Measurements from ENCODE around the gene ATP5F1B. TPM values are rescaled to one million over a fixed set of nuclear protein-coding genes. Genes with fewer than 3 reads are reported as not detected.

ATP5F1B gene
- polyA plus RNA-seq, 1 donor from 2014 or later, result 559 TPM

GRCh38 chr12:56616244-56616643 is 29.5 kb downstream of the ATP5F1B start:
- Histone ChIP-seq H3K9me3 (ENCODE audit: low read length) (no peaks in the 10 kb centered on the region), H3K36me3 (ENCODE audit: insufficient read depth, low read length) (peaks cover 16% of the 10 kb centered on the region), H3K9me2 (ENCODE audit: insufficient read depth, low read length) (no peaks in the 10 kb centered on the region), H3K9ac (ENCODE audit: low read length) (no peak overlapping the region), H3K4me2 (ENCODE audit: low read length) (no peak overlapping the region), H3K27ac (ENCODE audit: low read length) (no peak overlapping the region), H4K20me1 (ENCODE audit: insufficient read depth) (no peaks in the 10 kb centered on the region), H3K27me3 (ENCODE audit: insufficient read depth, low read depth, low read length) (no peaks in the 10 kb centered on the region), H3K4me3 (ENCODE audit: low read length) (no peak overlapping the region), H2AFZ (ENCODE audit: low read depth, low read length) (no peak overlapping the region), H3F3A (ENCODE audit: insufficient read depth, low read length, poor library complexity, severe bottlenecking) (no peaks in the 10 kb centered on the region), H3K79me2 (replicated peaks; ENCODE audit: insufficient read depth, low read length) (peaks cover 38% of the 10 kb centered on the region)
- TF ChIP-seq EP300 (conservative IDR thresholded peaks at IDR 0.05; ENCODE audit: poor library complexity, severe bottlenecking) (no peak), TAF1 (IDR thresholded peaks at IDR 0.05; ENCODE audit: low read depth) (no peak), RAD21 (conservative IDR thresholded peaks at IDR 0.05) (no peak), EZH2 (IDR thresholded peaks at IDR 0.05; ENCODE audit: borderline replicate concordance, insufficient read depth, low read length, poor library complexity, severe bottlenecking) (no peak), MXI1 (conservative IDR thresholded peaks at IDR 0.05; ENCODE audit: poor library complexity, severe bottlenecking) (no peak), SMC3 (conservative IDR thresholded peaks at IDR 0.05; ENCODE audit: poor library complexity) (no peak), POLR2AphosphoS5 (IDR thresholded peaks at IDR 0.05) (no peak), REST (IDR thresholded peaks at IDR 0.05; ENCODE audit: borderline replicate concordance) (no peak), CTCF (IDR thresholded peaks at IDR 0.05; ENCODE audit: poor library complexity, severe bottlenecking) (no peak)

- H3K27me3 ChIP-seq (ENCODE audit: insufficient read depth, low read depth, low read length), result no peaks in the 10 kb centered on the region
- H3K79me2 ChIP-seq (replicated peaks; ENCODE audit: insufficient read depth, low read length), result peaks cover 28% of the 10 kb centered on the region
- no peaks in the 10 kb centered on the region for H3K9me3 ChIP-seq (ENCODE audit: low read length)
- no peaks in the 10 kb centered on the region for H3F3A ChIP-seq (ENCODE audit: insufficient read depth, low read length, poor library complexity, severe bottlenecking)
- no peaks in the 10 kb centered on the region for H3K9me2 ChIP-seq (ENCODE audit: insufficient read depth, low read length)
- peaks cover 24% of the 10 kb centered on the region for H3K36me3 ChIP-seq (ENCODE audit: insufficient read depth, low read length)
- H3K4me2 ChIP-seq (ENCODE audit: low read length), result no peak overlapping the region
- H3K27ac ChIP-seq (ENCODE audit: low read length), result no peak overlapping the region
- TF ChIP-seq EZH2 (IDR thresholded peaks at IDR 0.05; ENCODE audit: borderline replicate concordance, insufficient read depth, low read length, poor library complexity, severe bottlenecking), result no peak
- TF ChIP-seq CTCF (IDR thresholded peaks at IDR 0.05; ENCODE audit: poor library complexity, severe bottlenecking), result no peak
- TF ChIP-seq TAF1 (IDR thresholded peaks at IDR 0.05; ENCODE audit: low read depth), result no peak
- TF ChIP-seq REST (IDR thresholded peaks at IDR 0.05; ENCODE audit: borderline replicate concordance), result no peak
- TF ChIP-seq POLR2AphosphoS5 (IDR thresholded peaks at IDR 0.05), result no peak
- no peak for TF ChIP-seq MXI1 (conservative IDR thresholded peaks at IDR 0.05; ENCODE audit: poor library complexity, severe bottlenecking)
- TF ChIP-seq SMC3 (conservative IDR thresholded peaks at IDR 0.05; ENCODE audit: poor library complexity), result no peak
- TF ChIP-seq EP300 (conservative IDR thresholded peaks at IDR 0.05; ENCODE audit: poor library complexity, severe bottlenecking), result no peak
- no peak for TF ChIP-seq RAD21 (conservative IDR thresholded peaks at IDR 0.05)
- H4K20me1 ChIP-seq (ENCODE audit: insufficient read depth), result no peaks in the 10 kb centered on the region
- H3K4me3 ChIP-seq (ENCODE audit: low read length), result no peak overlapping the region
- no peak overlapping the region for H3K9ac ChIP-seq (ENCODE audit: low read length)
- no peak overlapping the region for H2AFZ ChIP-seq (ENCODE audit: low read depth, low read length)
Measured at GRCh38 chr12:56614627-56615026, 31.2 kb downstream of the ATP5F1B start.
